ENCODE measurements around the gene DHCR24. TPM values are rescaled to one million over a fixed set of nuclear protein-coding genes. Genes with fewer than 3 reads are reported as not detected.

The DHCR24 gene
- polyA plus RNA-seq (2012; ENCODE audit: insufficient read length, low read depth): 3.2 TPM

- TF ChIP-seq SIN3A (IDR thresholded peaks at IDR 0.05; ENCODE audit: borderline replicate concordance, insufficient read depth, low read length) (no peak), FOXP2 (optimal IDR thresholded peaks at IDR 0.05; ENCODE audit: borderline replicate concordance, extremely low read depth, extremely low read length, insufficient read depth) (no peak), REST (IDR thresholded peaks at IDR 0.05; ENCODE audit: insufficient read depth in 1 of 2, low read depth in 2 of 2, low read length in 2 of 2) (no peak), POLR2AphosphoS5 (IDR thresholded peaks at IDR 0.05; ENCODE audit: low read depth, low read length) (peak; percentile 65; the same call in 1 of the 2 replicates), TAF1 (IDR thresholded peaks at IDR 0.05; ENCODE audit: borderline replicate concordance, insufficient read depth, low read length) (no peak)
Measured at GRCh38 chr1:54886724-54887664, at the start of gene DHCR24. Gene DHCR24, minus strand, starts transcription at chr1:54887195. Its CDS starts 76 bp downstream, at chr1:54887119.

DNA sequence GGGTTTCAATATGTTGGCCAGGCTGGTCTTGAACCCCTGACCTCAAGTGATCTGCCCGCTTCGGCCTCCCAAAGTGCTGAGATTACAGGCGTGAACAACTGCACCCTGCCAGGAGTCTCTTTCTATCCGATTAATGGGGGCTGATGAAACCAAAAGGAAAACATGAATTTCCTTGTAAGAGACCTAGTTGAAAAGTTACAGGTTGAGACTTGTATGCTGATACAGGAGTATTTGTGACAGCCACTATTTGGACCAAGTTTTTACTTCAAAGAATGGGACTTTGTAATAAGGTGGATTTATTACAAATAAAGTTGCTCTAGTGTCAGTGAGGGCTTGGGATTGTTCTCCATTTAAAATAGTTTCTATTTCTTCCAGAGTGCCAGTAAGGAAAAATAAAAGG lies 49.8 kb upstream of the DHCR24 start:
- TF ChIP-seq REST (IDR thresholded peaks at IDR 0.05; ENCODE audit: insufficient read depth in 1 of 2, low read depth in 2 of 2, low read length in 2 of 2): no peak
- TF ChIP-seq FOXP2 (optimal IDR thresholded peaks at IDR 0.05; ENCODE audit: borderline replicate concordance, extremely low read depth, extremely low read length, insufficient read depth): no peak
- no peak for TF ChIP-seq POLR2AphosphoS5 (IDR thresholded peaks at IDR 0.05; ENCODE audit: low read depth, low read length)
- TF ChIP-seq TAF1 (IDR thresholded peaks at IDR 0.05; ENCODE audit: borderline replicate concordance, insufficient read depth, low read length): no peak
- no peak for TF ChIP-seq SIN3A (IDR thresholded peaks at IDR 0.05; ENCODE audit: borderline replicate concordance, insufficient read depth, low read length)

DNA sequence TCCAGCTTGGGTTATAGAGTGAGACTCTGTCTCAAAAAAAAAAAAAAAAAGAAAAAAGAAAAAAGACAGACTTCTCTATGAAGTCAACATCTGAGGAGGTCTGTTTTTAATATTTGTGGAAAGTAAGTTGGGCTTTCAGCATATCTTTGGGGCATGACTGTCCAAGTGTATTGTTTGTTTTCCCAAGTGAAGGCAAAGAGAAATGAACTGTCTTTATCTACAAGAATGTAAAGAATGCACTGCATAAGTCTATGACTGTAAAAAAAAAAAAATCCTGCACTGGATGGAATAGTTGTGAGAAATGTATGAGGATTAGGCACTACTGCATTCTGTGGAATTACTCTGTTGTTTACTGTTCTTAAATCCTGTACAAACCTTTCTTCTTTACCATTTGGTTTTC lies 47.9 kb upstream of the DHCR24 start:
- no peak for TF ChIP-seq REST (IDR thresholded peaks at IDR 0.05; ENCODE audit: insufficient read depth in 1 of 2, low read depth in 2 of 2, low read length in 2 of 2)
- TF ChIP-seq TAF1 (IDR thresholded peaks at IDR 0.05; ENCODE audit: borderline replicate concordance, insufficient read depth, low read length): no peak
- no peak for TF ChIP-seq POLR2AphosphoS5 (IDR thresholded peaks at IDR 0.05; ENCODE audit: low read depth, low read length)
- no peak for TF ChIP-seq FOXP2 (optimal IDR thresholded peaks at IDR 0.05; ENCODE audit: borderline replicate concordance, extremely low read depth, extremely low read length, insufficient read depth)
- TF ChIP-seq SIN3A (IDR thresholded peaks at IDR 0.05; ENCODE audit: borderline replicate concordance, insufficient read depth, low read length): no peak

DNA sequence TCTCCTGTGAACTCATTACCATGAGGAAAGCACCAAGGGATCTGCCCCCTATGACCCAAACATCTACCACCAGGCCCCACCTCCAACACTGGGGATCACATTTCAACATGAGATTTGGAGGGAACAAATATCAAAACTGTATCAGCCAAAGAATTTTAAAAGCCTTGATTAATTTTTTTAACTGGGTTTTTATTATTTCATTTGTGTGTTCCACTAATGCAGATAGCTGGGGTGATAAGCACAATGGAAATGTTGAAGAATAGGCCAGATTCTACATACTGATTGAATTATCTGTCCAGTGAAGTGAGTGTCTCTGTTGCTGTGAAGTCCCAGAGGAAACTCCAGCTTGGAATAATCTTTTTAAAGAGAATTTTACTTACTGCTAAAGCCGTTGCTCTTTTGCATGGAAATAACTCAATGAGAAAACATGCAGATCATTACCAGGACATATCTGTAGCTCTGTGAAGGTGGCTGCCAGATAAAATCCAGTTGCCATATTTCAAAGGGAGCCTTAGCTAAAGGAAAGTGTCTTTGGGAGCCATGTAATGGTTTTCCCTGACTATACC lies 44.4 kb upstream of the DHCR24 start:
- TF ChIP-seq TAF1 (IDR thresholded peaks at IDR 0.05; ENCODE audit: borderline replicate concordance, insufficient read depth, low read length) (no peak), FOXP2 (optimal IDR thresholded peaks at IDR 0.05; ENCODE audit: borderline replicate concordance, extremely low read depth, extremely low read length, insufficient read depth) (no peak), SIN3A (IDR thresholded peaks at IDR 0.05; ENCODE audit: borderline replicate concordance, insufficient read depth, low read length) (no peak), REST (IDR thresholded peaks at IDR 0.05; ENCODE audit: insufficient read depth in 1 of 2, low read depth in 2 of 2, low read length in 2 of 2) (no peak), POLR2AphosphoS5 (IDR thresholded peaks at IDR 0.05; ENCODE audit: low read depth, low read length) (no peak)

All from PFSK-1 (cell line).